ENCODE data around the gene CA14. TPM values are rescaled to one million over a fixed set of nuclear protein-coding genes. Genes with fewer than 3 reads are reported as not detected.
"Not testable (repeated sequence)": the region's sequence is repeated elsewhere in the genome, so short reads cannot be mapped to it uniquely, and the experiment has no call there.

CA14 gene
- total RNA-seq, 1 donor from 2014 or later, result not detected

DNA sequence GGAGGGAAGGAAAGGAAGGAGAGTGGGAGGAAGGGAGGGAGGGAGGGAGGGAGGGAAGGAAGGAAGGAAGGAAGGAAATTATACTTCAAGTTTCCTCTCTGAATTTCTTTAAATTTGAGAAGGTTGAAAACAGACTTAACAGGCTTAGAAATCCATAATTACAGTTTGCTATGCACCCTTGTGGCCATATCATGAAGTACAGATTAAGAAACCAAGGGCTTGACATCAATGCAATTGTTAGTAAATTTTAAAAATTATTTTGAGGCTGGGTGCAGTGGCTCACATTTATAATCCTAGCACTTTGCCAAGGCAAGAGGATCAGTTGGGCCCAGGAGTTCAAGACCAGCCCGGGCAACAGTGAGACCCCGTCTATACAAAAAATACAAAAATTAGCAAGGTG, 36.0 kb upstream of the CA14 start:
- Histone ChIP-seq H3K4me3 (ENCODE audit: low read depth, low read length) (no peak overlapping the region), H3K36me3 (ENCODE audit: control insufficient read depth, insufficient read depth, low read length) (no peaks in the 10 kb centered on the region), H3K27me3 (ENCODE audit: control insufficient read depth, insufficient read depth, low read length) (no peaks in the 10 kb centered on the region)
- no peak for DNase-seq (ENCODE audit: low read depth)
- TF ChIP-seq, protein P1, sequence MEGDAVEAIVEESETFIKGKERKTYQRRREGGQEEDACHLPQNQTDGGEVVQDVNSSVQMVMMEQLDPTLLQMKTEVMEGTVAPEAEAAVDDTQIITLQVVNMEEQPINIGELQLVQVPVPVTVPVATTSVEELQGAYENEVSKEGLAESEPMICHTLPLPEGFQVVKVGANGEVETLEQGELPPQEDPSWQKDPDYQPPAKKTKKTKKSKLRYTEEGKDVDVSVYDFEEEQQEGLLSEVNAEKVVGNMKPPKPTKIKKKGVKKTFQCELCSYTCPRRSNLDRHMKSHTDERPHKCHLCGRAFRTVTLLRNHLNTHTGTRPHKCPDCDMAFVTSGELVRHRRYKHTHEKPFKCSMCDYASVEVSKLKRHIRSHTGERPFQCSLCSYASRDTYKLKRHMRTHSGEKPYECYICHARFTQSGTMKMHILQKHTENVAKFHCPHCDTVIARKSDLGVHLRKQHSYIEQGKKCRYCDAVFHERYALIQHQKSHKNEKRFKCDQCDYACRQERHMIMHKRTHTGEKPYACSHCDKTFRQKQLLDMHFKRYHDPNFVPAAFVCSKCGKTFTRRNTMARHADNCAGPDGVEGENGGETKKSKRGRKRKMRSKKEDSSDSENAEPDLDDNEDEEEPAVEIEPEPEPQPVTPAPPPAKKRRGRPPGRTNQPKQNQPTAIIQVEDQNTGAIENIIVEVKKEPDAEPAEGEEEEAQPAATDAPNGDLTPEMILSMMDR (IDR thresholded peaks at IDR 0.05; ENCODE audit: insufficient read depth, low read length, poor library complexity, severe bottlenecking), result peak; percentile 36

DNA sequence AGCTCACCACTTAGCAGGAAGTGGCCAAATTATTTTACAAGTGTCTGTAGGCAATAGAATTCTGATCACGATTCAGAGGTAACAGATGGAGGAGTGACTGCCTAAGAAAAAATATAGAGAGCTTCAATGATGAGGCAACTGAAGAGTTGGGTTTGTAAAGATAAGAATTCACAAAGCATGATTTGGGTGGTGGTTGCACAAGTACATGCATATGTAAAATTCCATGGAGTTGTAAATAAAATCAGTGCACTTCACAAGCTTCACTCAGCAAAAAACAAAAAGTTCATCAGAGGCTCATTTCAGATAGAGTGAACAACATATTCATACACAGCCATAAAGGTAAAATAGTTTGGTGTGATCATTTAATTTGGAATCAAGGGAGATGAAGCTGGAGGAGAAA, 32.6 kb upstream of the CA14 start:
- Histone ChIP-seq H3K27me3 (ENCODE audit: control insufficient read depth, insufficient read depth, low read length) (no peaks in the 10 kb centered on the region), H3K4me3 (ENCODE audit: low read depth, low read length) (no peak overlapping the region), H3K36me3 (ENCODE audit: control insufficient read depth, insufficient read depth, low read length) (peaks cover 1% of the 10 kb centered on the region)
- TF ChIP-seq, protein P1 (IDR thresholded peaks at IDR 0.05; ENCODE audit: insufficient read depth, low read length, poor library complexity, severe bottlenecking), result no peak
- no peak for DNase-seq (ENCODE audit: low read depth)

DNA sequence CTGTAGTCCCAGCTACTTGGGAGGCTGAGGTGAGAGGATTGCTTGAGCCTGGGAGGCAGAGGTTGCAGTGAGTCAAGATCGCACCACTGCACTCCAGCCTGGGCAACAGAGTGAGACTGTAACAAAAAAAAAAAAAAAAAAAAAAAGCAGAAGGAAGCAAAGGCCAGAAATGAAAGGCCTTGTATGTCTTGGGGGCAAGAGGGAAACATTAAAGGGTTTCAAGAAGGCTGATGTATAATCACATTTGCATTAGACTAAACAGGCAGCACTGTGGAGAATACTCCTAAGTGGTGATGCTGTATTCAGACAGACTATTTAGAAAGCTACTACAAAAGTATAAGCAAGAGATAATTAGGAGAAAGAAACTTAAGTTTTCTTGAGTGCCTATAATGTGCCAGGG, 32.0 kb upstream of the CA14 start:
- TF ChIP-seq, protein P1 (IDR thresholded peaks at IDR 0.05; ENCODE audit: insufficient read depth, low read length, poor library complexity, severe bottlenecking), result no peak
- Histone ChIP-seq H3K27me3 (ENCODE audit: control insufficient read depth, insufficient read depth, low read length) (no peaks in the 10 kb centered on the region), H3K4me3 (ENCODE audit: low read depth, low read length) (no peak overlapping the region), H3K36me3 (ENCODE audit: control insufficient read depth, insufficient read depth, low read length) (peaks cover 1% of the 10 kb centered on the region)
- DNase-seq (ENCODE audit: low read depth), result no peak

DNA sequence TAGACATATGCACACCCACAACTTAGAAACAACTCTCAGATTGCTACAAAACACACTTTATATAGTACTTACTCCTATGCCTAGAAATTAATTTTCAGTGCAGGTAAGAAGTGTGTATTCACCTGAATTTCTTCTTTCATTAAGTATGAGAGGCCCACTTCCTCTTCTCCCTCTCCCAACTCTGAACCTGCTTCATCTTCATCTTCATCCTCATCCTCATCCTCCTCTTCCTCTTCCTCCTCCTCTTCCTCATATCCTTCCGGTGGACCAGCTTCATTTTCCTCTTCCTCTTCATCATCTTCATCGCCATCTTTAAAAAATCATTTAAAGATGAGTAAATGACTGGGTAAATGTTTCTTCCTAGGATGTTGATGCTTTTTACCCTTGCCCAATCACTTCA, 31.1 kb upstream of the CA14 start:
- H3K36me3 ChIP-seq (ENCODE audit: control insufficient read depth, insufficient read depth, low read length), result peaks cover 1% of the 10 kb centered on the region
- TF ChIP-seq, protein P1 (IDR thresholded peaks at IDR 0.05; ENCODE audit: insufficient read depth, low read length, poor library complexity, severe bottlenecking), result no peak
- H3K4me3 ChIP-seq (ENCODE audit: low read depth, low read length), result no peak overlapping the region
- no peaks in the 10 kb centered on the region for H3K27me3 ChIP-seq (ENCODE audit: control insufficient read depth, insufficient read depth, low read length)
- no peak for DNase-seq (ENCODE audit: low read depth)

DNA sequence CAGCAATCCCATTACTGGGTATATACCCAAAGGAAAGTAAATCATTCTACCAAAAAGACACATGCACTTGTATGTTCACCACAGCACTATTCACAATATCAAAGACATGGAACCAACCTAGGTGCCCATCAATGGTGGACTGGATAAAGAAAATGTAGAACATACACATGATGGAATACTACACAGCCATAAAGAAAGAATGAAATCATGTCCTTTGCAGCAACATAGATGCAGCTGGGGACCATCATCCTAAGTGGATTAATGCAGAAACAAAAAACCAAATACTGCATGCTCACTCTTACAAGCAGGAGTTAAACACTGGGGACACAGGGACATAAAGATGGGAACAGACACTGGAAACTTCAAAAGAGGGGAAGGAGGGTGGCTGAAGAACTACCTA, 30.3 kb upstream of the CA14 start:
- Histone ChIP-seq H3K27me3 (ENCODE audit: control insufficient read depth, insufficient read depth, low read length) (no peaks in the 10 kb centered on the region), H3K4me3 (ENCODE audit: low read depth, low read length) (no peak overlapping the region), H3K36me3 (ENCODE audit: control insufficient read depth, insufficient read depth, low read length) (peaks cover 1% of the 10 kb centered on the region)
- TF ChIP-seq, protein P1 (IDR thresholded peaks at IDR 0.05; ENCODE audit: insufficient read depth, low read length, poor library complexity, severe bottlenecking), result no peak
- no peak for DNase-seq (ENCODE audit: low read depth)

DNA sequence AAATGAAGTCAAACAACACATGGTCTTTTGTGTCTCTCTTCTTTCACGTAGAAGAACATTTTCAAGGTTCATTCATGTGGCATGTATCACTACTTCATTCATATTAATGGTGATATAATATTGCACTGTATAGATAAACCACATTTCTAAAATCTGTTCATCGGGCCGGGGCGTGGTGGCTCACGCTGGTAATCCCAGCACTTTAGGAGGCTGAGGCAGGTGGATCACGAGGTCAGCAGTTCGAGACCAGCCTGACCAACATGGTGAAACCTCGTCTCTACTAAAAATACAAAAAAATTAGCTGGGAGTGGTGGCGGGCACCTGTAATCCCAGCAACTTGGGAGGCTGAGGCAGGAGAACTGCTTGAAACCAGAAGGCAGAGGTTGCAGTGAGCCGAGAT, 29.3 kb upstream of the CA14 start:
- not testable (repeated sequence) for H3K4me3 ChIP-seq (ENCODE audit: low read depth, low read length); DNase-seq (ENCODE audit: low read depth); H3K36me3 ChIP-seq (ENCODE audit: control insufficient read depth, insufficient read depth, low read length)

DNA sequence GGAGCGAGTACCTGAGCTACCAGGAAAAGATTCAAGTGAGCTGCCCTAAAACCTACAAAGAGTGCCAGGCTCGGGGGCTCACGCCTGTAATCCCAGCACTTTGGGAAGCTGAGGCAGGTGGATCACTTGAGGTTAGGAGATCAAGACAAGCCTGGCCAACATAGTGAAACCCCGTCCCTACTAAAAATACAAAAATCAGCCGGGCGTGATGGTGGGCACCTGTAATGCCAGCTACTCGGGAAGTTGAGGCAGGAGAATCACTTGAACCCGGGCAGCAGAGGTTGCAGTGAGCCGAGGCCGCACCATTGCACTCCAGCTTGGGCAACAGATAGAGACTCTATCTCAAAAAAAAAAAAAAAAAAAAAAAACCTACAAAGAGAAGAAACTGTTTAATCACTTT, 24.7 kb upstream of the CA14 start:
- not testable (repeated sequence) for H3K4me3 ChIP-seq (ENCODE audit: low read depth, low read length)

More for the DNA sequence above, 29.3 kb upstream of the CA14 start:
- H3K27me3 ChIP-seq (ENCODE audit: control insufficient read depth, insufficient read depth, low read length), result not testable (repeated sequence)

More for the DNA sequence above, 24.7 kb upstream of the CA14 start:
- not testable (repeated sequence) for H3K36me3 ChIP-seq (ENCODE audit: control insufficient read depth, insufficient read depth, low read length); DNase-seq (ENCODE audit: low read depth); H3K27me3 ChIP-seq (ENCODE audit: control insufficient read depth, insufficient read depth, low read length)
